HG03521 (cell line): ENCODE results near the gene ACTR3.
"Not testable (repeated sequence)": the region's sequence is repeated elsewhere in the genome, so short reads cannot be mapped to it uniquely, and the experiment has no call there.

Source experiments
- ATAC-seq: cut with Tn5 transposase; IDR thresholded peaks from one replicate; pipeline ENCODE4 v1.9.1; 2021; ENCODE audit warnings: mild to moderate bottlenecking, moderate library complexity; ENCODE audit not compliant: unreplicated experiment

ACTR3 gene

GRCh38 chr2:113889471-113890252 is at the start of gene ACTR3:
Gene ACTR3, plus strand, starts transcription at chr2:113890089. Its CDS starts 191 bp downstream, at chr2:113890280.
- peak; percentile 58 for ATAC-seq

GRCh38 chr2:113840518-113840917 is 49.4 kb upstream of the ACTR3 start:
- no peak for ATAC-seq

GRCh38 chr2:113842919-113843736 is 46.8 kb upstream of the ACTR3 start:
- no peak for ATAC-seq

- ATAC-seq: not testable (repeated sequence)
Observed at GRCh38 chr2:113843737-113844050, 46.2 kb upstream of the ACTR3 start.

GRCh38 chr2:113845261-113845660 is 44.6 kb upstream of the ACTR3 start:
- ATAC-seq: no peak

GRCh38 chr2:113845796-113846195 is 44.1 kb upstream of the ACTR3 start:
- not testable (repeated sequence) for ATAC-seq

- ATAC-seq: no peak
Observed at GRCh38 chr2:113846429-113846828, 43.5 kb upstream of the ACTR3 start.

- ATAC-seq: peak; percentile 59
Observed at GRCh38 chr2:113847144-113847543, 42.7 kb upstream of the ACTR3 start.

GRCh38 chr2:113848758-113849415 is 41.0 kb upstream of the ACTR3 start:
- ATAC-seq: no peak

- ATAC-seq: no peak
Observed at GRCh38 chr2:113850687-113851086, 39.2 kb upstream of the ACTR3 start.

GRCh38 chr2:113851640-113852039 is 38.2 kb upstream of the ACTR3 start:
- no peak for ATAC-seq

GRCh38 chr2:113854208-113854607 is 35.7 kb upstream of the ACTR3 start:
- ATAC-seq: no peak

- ATAC-seq: no peak
Observed at GRCh38 chr2:113854970-113855740, 34.7 kb upstream of the ACTR3 start.

GRCh38 chr2:113857464-113857863 is 32.4 kb upstream of the ACTR3 start:
- ATAC-seq: no peak

- no peak for ATAC-seq
Observed at GRCh38 chr2:113858764-113859163, 31.1 kb upstream of the ACTR3 start.

GRCh38 chr2:113861740-113862139 is 28.1 kb upstream of the ACTR3 start:
- ATAC-seq: no peak

- ATAC-seq: no peak
Observed at GRCh38 chr2:113863144-113863543, 26.7 kb upstream of the ACTR3 start.

GRCh38 chr2:113867571-113867970 is 22.3 kb upstream of the ACTR3 start:
- no peak for ATAC-seq

- ATAC-seq: no peak
Observed at GRCh38 chr2:113869253-113869652, 20.6 kb upstream of the ACTR3 start.

- no peak for ATAC-seq
Observed at GRCh38 chr2:113872201-113872600, 17.7 kb upstream of the ACTR3 start.

GRCh38 chr2:113873867-113874266 is 16.0 kb upstream of the ACTR3 start:
- ATAC-seq: no peak
